ENCODE data around the gene SMIM43.

DNA sequence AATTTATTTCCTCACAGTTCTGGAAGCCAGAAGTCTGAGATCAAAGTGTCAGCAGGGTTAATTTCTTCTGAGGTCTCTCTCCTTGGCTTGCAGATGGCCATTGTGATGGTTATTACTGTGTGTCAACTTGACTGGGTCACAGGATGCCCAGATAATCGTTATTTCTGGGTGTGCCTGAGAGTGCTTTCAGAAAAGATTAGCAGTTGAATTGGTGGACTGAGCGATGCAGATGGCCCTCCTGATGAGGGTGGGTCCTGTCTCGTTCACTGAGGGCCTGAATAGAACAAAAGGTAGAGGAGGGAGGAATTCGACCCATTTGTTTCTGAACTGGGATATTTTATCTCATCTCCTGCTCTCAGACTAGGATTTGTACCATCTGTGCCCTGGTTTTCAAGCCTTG lies 15.7 kb downstream of the SMIM43 start:
- TF ChIP-seq, protein P1, sequence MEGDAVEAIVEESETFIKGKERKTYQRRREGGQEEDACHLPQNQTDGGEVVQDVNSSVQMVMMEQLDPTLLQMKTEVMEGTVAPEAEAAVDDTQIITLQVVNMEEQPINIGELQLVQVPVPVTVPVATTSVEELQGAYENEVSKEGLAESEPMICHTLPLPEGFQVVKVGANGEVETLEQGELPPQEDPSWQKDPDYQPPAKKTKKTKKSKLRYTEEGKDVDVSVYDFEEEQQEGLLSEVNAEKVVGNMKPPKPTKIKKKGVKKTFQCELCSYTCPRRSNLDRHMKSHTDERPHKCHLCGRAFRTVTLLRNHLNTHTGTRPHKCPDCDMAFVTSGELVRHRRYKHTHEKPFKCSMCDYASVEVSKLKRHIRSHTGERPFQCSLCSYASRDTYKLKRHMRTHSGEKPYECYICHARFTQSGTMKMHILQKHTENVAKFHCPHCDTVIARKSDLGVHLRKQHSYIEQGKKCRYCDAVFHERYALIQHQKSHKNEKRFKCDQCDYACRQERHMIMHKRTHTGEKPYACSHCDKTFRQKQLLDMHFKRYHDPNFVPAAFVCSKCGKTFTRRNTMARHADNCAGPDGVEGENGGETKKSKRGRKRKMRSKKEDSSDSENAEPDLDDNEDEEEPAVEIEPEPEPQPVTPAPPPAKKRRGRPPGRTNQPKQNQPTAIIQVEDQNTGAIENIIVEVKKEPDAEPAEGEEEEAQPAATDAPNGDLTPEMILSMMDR (IDR thresholded peaks at IDR 0.05) = no peak
- no peak for TF ChIP-seq ZFX (IDR thresholded peaks at IDR 0.05; ENCODE audit: borderline replicate concordance)
